ENCODE results near the gene GCNT4.

- TF ChIP-seq EZH2 (IDR thresholded peaks at IDR 0.05; ENCODE audit: insufficient read depth, low read length) = no peak
- TF ChIP-seq, protein P1, sequence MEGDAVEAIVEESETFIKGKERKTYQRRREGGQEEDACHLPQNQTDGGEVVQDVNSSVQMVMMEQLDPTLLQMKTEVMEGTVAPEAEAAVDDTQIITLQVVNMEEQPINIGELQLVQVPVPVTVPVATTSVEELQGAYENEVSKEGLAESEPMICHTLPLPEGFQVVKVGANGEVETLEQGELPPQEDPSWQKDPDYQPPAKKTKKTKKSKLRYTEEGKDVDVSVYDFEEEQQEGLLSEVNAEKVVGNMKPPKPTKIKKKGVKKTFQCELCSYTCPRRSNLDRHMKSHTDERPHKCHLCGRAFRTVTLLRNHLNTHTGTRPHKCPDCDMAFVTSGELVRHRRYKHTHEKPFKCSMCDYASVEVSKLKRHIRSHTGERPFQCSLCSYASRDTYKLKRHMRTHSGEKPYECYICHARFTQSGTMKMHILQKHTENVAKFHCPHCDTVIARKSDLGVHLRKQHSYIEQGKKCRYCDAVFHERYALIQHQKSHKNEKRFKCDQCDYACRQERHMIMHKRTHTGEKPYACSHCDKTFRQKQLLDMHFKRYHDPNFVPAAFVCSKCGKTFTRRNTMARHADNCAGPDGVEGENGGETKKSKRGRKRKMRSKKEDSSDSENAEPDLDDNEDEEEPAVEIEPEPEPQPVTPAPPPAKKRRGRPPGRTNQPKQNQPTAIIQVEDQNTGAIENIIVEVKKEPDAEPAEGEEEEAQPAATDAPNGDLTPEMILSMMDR (IDR thresholded peaks at IDR 0.05; ENCODE audit: insufficient read depth, low read depth, low read length) = no peak
Measured at GRCh38 chr5:75044406-75044805, 8.0 kb downstream of the GCNT4 start.

Measured in astrocyte (in vitro differentiated cells and primary cell).